ENCODE data around the gene SYNC. TPM values are rescaled to one million over a fixed set of nuclear protein-coding genes. Genes with fewer than 3 reads are reported as not detected.

Gene SYNC
- total and polyA plus RNA-seq, 10 of the 15 experiments (the other 5 are each of a cell fraction or from before 2014, with no cell fraction given) = 0.04 to 0.12 (median 0.05) TPM; not detected in 7

DNA sequence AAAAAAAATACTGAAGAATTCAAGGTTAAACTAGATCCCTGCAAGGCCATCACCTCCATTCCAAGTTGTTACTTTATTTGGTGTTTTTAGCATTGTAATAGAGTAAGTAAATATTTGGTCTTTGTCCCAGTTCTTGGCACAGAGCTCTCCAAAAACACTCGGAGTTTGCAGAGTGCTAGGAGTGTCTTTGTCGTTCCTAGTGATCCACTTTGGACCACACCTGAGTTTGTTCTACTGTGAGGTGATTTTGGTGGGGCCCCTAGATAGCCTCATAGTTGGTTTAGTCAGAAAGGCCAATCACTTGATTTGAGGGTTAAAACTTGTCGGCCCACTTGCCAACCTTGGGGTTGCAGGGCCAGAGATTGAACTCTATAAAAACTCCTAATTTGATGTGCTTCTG is 25.6 kb downstream of the SYNC start:
- Histone ChIP-seq H4K20me1 (ENCODE audit: control insufficient read depth, insufficient read depth) (no peaks in the 10 kb centered on the region), H3K4me3 (no peak overlapping the region), H3K27ac (ENCODE audit: control insufficient read depth, insufficient read depth) (no peak overlapping the region), H3K27me3 (replicated peaks in 1 of 2; ENCODE audit: control insufficient read depth in 2 of 2, insufficient read depth in 2 of 2, low read length in 1 of 2) (no peaks in the 10 kb centered on the region), H3K36me3 (ENCODE audit: control insufficient read depth in 2 of 2, insufficient read depth in 2 of 2, low read length in 1 of 2) (peaks cover 5 to 44% of the 10 kb centered on the region in 2 experiments), H3K79me2 (ENCODE audit: control insufficient read depth, insufficient read depth, low read length) (no peaks in the 10 kb centered on the region), H3K9ac (ENCODE audit: control insufficient read depth, insufficient read depth, low read length) (no peak overlapping the region), H3K4me1 (ENCODE audit: control insufficient read depth, insufficient read depth, low read length) (no peaks in the 10 kb centered on the region), H2AFZ (ENCODE audit: control insufficient read depth, low read depth, low read length) (no peak overlapping the region), H3K4me2 (ENCODE audit: control insufficient read depth, insufficient read depth) (no peak overlapping the region), H3K9me3 (replicated peaks; ENCODE audit: control insufficient read depth, insufficient read depth, low read length) (no peaks in the 10 kb centered on the region)
- 67% methylated on average over 3 of the region's 3 CpGs for WGBS (ENCODE audit: insufficient coverage, insufficient replicate concordance, low lambda C conversion rate, missing lambda C conversion rate)
- ChIA-PET RAD21 (ENCODE audit: unreplicated experiment) (interaction anchor here (1.0 kb wide), 1 partner anchor 156 kb away, joined by 3 read pairs; no protein-coding TSS in a partner anchor), CTCF (no interaction called here), POLR2A (interaction anchor here (0.6 kb wide), 1 partner anchor 1625 kb away, joined by 3 read pairs; no protein-coding TSS in a partner anchor), SMC1A (ENCODE audit: uncharacterized antibody, unreplicated experiment) (no interaction called here)
- in situ Hi-C loops (cut with MboI) (no loop called here), intact Hi-C loops (cut with micrococcal nuclease; ENCODE audit: unreplicated experiment) (no loop called here)
- no TSS peak for BruUV-seq (replicated peaks)
- no peak for FAIRE-seq
- DNase-seq (ENCODE audit: low read depth, low spot score) = no peak
- no peak for ATAC-seq
- TF ChIP-seq SREBF1 (IDR thresholded peaks at IDR 0.05; ENCODE audit: low read length) (no peak), MEF2B (IDR thresholded peaks at IDR 0.05; ENCODE audit: partially characterized antibody, poor library complexity, severe bottlenecking) (no peak), SIX5 (IDR thresholded peaks at IDR 0.05; ENCODE audit: low read depth, low read length, severe bottlenecking) (no peak), MXI1 (IDR thresholded peaks at IDR 0.05; ENCODE audit: low read depth, low read length) (no peak), IKZF2 (IDR thresholded peaks at IDR 0.05) (no peak), CREB1 (IDR thresholded peaks at IDR 0.05; ENCODE audit: low read depth) (no peak), MTA3 (IDR thresholded peaks at IDR 0.05; ENCODE audit: borderline replicate concordance, low read length) (no peak), EED (IDR thresholded peaks at IDR 0.05; ENCODE audit: low read depth) (no peak), ZNF217 (IDR thresholded peaks at IDR 0.05) (no peak), FOXM1 (IDR thresholded peaks at IDR 0.05; ENCODE audit: low read depth, low read length) (no peak), EGR1 (IDR thresholded peaks at IDR 0.05; ENCODE audit: borderline replicate concordance in 1 of 2, low read depth in 2 of 2, low read length in 2 of 2) (no peak), ETV6 (conservative IDR thresholded peaks at IDR 0.05 in 1 of 2, IDR thresholded peaks at IDR 0.05 in 1 of 2; ENCODE audit: borderline replicate concordance in 1 of 2, low read depth in 1 of 2) (no peak), SREBF2 (IDR thresholded peaks at IDR 0.05; ENCODE audit: low read length) (no peak)
- TF ChIP-seq, protein P1, sequence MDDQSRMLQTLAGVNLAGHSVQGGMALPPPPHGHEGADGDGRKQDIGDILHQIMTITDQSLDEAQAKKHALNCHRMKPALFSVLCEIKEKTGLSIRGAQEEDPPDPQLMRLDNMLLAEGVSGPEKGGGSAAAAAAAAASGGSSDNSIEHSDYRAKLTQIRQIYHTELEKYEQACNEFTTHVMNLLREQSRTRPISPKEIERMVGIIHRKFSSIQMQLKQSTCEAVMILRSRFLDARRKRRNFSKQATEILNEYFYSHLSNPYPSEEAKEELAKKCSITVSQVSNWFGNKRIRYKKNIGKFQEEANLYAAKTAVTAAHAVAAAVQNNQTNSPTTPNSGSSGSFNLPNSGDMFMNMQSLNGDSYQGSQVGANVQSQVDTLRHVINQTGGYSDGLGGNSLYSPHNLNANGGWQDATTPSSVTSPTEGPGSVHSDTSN (IDR thresholded peaks at IDR 0.05; ENCODE audit: insufficient replicate concordance, low read depth, low read length) = no peak
- TF ChIP-seq, protein P2, sequence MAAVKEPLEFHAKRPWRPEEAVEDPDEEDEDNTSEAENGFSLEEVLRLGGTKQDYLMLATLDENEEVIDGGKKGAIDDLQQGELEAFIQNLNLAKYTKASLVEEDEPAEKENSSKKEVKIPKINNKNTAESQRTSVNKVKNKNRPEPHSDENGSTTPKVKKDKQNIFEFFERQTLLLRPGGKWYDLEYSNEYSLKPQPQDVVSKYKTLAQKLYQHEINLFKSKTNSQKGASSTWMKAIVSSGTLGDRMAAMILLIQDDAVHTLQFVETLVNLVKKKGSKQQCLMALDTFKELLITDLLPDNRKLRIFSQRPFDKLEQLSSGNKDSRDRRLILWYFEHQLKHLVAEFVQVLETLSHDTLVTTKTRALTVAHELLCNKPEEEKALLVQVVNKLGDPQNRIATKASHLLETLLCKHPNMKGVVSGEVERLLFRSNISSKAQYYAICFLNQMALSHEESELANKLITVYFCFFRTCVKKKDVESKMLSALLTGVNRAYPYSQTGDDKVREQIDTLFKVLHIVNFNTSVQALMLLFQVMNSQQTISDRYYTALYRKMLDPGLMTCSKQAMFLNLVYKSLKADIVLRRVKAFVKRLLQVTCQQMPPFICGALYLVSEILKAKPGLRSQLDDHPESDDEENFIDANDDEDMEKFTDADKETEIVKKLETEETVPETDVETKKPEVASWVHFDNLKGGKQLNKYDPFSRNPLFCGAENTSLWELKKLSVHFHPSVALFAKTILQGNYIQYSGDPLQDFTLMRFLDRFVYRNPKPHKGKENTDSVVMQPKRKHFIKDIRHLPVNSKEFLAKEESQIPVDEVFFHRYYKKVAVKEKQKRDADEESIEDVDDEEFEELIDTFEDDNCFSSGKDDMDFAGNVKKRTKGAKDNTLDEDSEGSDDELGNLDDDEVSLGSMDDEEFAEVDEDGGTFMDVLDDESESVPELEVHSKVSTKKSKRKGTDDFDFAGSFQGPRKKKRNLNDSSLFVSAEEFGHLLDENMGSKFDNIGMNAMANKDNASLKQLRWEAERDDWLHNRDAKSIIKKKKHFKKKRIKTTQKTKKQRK (IDR thresholded peaks at IDR 0.05; ENCODE audit: low read depth, low read length) = no peak

Measured in GM12878 (cell line).